ENCODE results near the gene PLCD4. TPM values are rescaled to one million over a fixed set of nuclear protein-coding genes. Genes with fewer than 3 reads are reported as not detected.

The PLCD4 gene
- total RNA-seq, 1 experiment from 2014 or later, result 5.6 TPM

GRCh38 chr2:218623366-218623705, 15.6 kb downstream of the PLCD4 start:
- H3K4me3 ChIP-seq (ENCODE audit: low read length), result no peak overlapping the region
- ATAC-seq (no peak), DNase-seq (no peak)
- no TSS peak for BruUV-seq (replicated peaks)
- H3K4me2 ChIP-seq (ENCODE audit: low read length), result no peak overlapping the region
- H4K20me1 ChIP-seq (ENCODE audit: low read length), result no peaks in the 10 kb centered on the region
- ChIA-PET CTCF (no interaction called here), POLR2A (ENCODE audit: unreplicated experiment) (no interaction called here)
- no peaks in the 10 kb centered on the region for H3F3A ChIP-seq (ENCODE audit: low read length, unreplicated experiment)
- H3K4me1 ChIP-seq (ENCODE audit: insufficient read depth, low read length), result no peaks in the 10 kb centered on the region
- no peaks in the 10 kb centered on the region for H3K9me2 ChIP-seq (replicated peaks; ENCODE audit: low read length)
- H3K79me2 ChIP-seq (ENCODE audit: low read length), result no peaks in the 10 kb centered on the region
- H3K27ac ChIP-seq (ENCODE audit: low read length), result no peak overlapping the region
- intact Hi-C loops (cut with micrococcal nuclease), result no loop called here
- H3K27me3 ChIP-seq (ENCODE audit: low read length), result no peaks in the 10 kb centered on the region
- no peak overlapping the region for H3K9ac ChIP-seq (ENCODE audit: low read length)
- no peaks in the 10 kb centered on the region for H3K9me3 ChIP-seq (ENCODE audit: low read length)
- H2AFZ ChIP-seq (ENCODE audit: low read length), result no peak overlapping the region
- no peaks in the 10 kb centered on the region for H3K36me3 ChIP-seq (ENCODE audit: low read depth, low read length)
- TF ChIP-seq EZH2 (IDR thresholded peaks at IDR 0.05; ENCODE audit: low read length, unreplicated experiment) (no peak), EZH2phosphoT487 (IDR thresholded peaks at IDR 0.05; ENCODE audit: borderline replicate concordance, low read length) (no peak), CTCF (conservative IDR thresholded peaks at IDR 0.05; ENCODE audit: low read depth, low read length) (no peak)

- Histone ChIP-seq H3K36me3 (ENCODE audit: low read depth, low read length) (no peaks in the 10 kb centered on the region), H3K27me3 (ENCODE audit: low read length) (no peaks in the 10 kb centered on the region), H3K4me3 (ENCODE audit: low read length) (no peak overlapping the region), H3K27ac (ENCODE audit: low read length) (no peak overlapping the region), H3F3A (ENCODE audit: low read length, unreplicated experiment) (no peaks in the 10 kb centered on the region), H2AFZ (ENCODE audit: low read length) (no peak overlapping the region), H3K4me1 (ENCODE audit: insufficient read depth, low read length) (peaks cover 4% of the 10 kb centered on the region), H4K20me1 (ENCODE audit: low read length) (no peaks in the 10 kb centered on the region), H3K9me3 (ENCODE audit: low read length) (no peaks in the 10 kb centered on the region), H3K79me2 (ENCODE audit: low read length) (no peaks in the 10 kb centered on the region), H3K9me2 (replicated peaks; ENCODE audit: low read length) (no peaks in the 10 kb centered on the region), H3K4me2 (ENCODE audit: low read length) (no peak overlapping the region), H3K9ac (ENCODE audit: low read length) (no peak overlapping the region)
- BruUV-seq (replicated peaks), result no TSS peak
- DNase-seq (no peak), ATAC-seq (no peak)
- intact Hi-C loops (cut with micrococcal nuclease), result no loop called here
- no peak for TF ChIP-seq EZH2 (IDR thresholded peaks at IDR 0.05; ENCODE audit: low read length, unreplicated experiment)
- TF ChIP-seq EZH2phosphoT487 (IDR thresholded peaks at IDR 0.05; ENCODE audit: borderline replicate concordance, low read length), result no peak
- TF ChIP-seq CTCF (conservative IDR thresholded peaks at IDR 0.05; ENCODE audit: low read depth, low read length), result no peak
- CTCF ChIA-PET, result interaction anchor here (0.6 kb wide), 1 partner anchor 20 kb away, joined by 3 read pairs; no protein-coding TSS in a partner anchor
- POLR2A ChIA-PET (ENCODE audit: unreplicated experiment), result interaction anchor here (0.6 kb wide), 1 partner anchor 351 kb away, joined by 8 read pairs; no protein-coding TSS in a partner anchor
These were observed 18.7 kb downstream of the PLCD4 start for GRCh38 chr2:218626369-218626768.

DNA sequence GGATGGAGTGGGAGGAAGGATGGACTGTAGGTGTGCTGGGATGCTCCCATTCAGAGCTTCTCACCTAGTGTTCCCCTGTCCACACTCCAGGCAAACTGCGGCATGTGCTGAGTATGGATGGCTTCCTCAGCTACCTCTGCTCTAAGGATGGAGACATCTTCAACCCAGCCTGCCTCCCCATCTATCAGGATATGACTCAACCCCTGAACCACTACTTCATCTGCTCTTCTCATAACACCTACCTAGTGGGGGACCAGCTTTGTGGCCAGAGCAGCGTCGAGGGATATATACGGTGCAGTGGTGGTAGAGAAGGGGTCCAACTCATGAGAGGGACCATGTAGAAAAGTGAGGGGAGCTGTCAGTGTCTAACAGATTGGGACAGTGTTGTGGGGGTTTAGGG, 20.2 kb downstream of the PLCD4 start:
- no peaks in the 10 kb centered on the region for H3K27me3 ChIP-seq (ENCODE audit: low read length)
- ATAC-seq (no peak), DNase-seq (no peak)
- no peak overlapping the region for H3K4me3 ChIP-seq (ENCODE audit: low read length)
- intact Hi-C loops (cut with micrococcal nuclease), result no loop called here
- H4K20me1 ChIP-seq (ENCODE audit: low read length), result no peaks in the 10 kb centered on the region
- ChIA-PET CTCF (no interaction called here), POLR2A (ENCODE audit: unreplicated experiment) (no interaction called here)
- TF ChIP-seq EZH2 (IDR thresholded peaks at IDR 0.05; ENCODE audit: low read length, unreplicated experiment) (no peak), CTCF (conservative IDR thresholded peaks at IDR 0.05; ENCODE audit: low read depth, low read length) (no peak), EZH2phosphoT487 (IDR thresholded peaks at IDR 0.05; ENCODE audit: borderline replicate concordance, low read length) (no peak)
- H3K79me2 ChIP-seq (ENCODE audit: low read length), result no peaks in the 10 kb centered on the region
- H3K9me3 ChIP-seq (ENCODE audit: low read length), result no peaks in the 10 kb centered on the region
- H3K4me2 ChIP-seq (ENCODE audit: low read length), result no peak overlapping the region
- peaks cover 20% of the 10 kb centered on the region for H3K4me1 ChIP-seq (ENCODE audit: insufficient read depth, low read length)
- no peaks in the 10 kb centered on the region for H3K36me3 ChIP-seq (ENCODE audit: low read depth, low read length)
- no peaks in the 10 kb centered on the region for H3F3A ChIP-seq (ENCODE audit: low read length, unreplicated experiment)
- no peak overlapping the region for H3K9ac ChIP-seq (ENCODE audit: low read length)
- no peak overlapping the region for H3K27ac ChIP-seq (ENCODE audit: low read length)
- no peaks in the 10 kb centered on the region for H3K9me2 ChIP-seq (replicated peaks; ENCODE audit: low read length)
- BruUV-seq (replicated peaks), result no TSS peak
- no peak overlapping the region for H2AFZ ChIP-seq (ENCODE audit: low read length)

Measured in PC-3 (cell line).